Measurements from ENCODE around the gene ILF3. TPM values are rescaled to one million over a fixed set of nuclear protein-coding genes. Genes with fewer than 3 reads are reported as not detected.
A peak's percentile ranks its signal among the peaks of the same experiment; 100 is the strongest.

The ILF3 gene
- total RNA-seq, 1 experiment from 2014 or later: 430 TPM

DNA sequence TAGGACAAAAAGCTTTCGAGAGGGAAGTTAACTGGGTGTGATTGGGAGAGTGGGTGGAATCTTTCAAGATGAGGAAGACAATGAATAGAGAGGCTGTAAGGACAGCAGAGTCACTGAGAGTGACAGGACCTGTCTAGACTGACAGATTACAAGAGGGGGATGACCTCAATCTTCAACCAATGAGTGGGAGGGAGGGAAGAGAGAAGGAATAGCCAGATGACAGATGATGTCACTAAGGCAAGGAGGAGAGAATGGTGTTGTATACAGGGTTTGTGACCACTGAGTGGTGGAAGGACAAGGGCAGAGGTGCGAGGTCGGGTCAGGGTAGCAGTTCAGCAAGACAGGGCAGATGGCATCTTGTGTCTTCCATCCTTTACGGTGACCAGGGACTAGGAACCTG is 5.8 kb upstream of the ILF3 start:
- ATAC-seq (no peak), DNase-seq (ENCODE audit: low read depth, low spot score) (no peak)
- H3K4me3 ChIP-seq (replicated peaks in 1 of 2; ENCODE audit: low read depth in 1 of 2, low read length in 2 of 2): no peak overlapping the region
- H3K4me1 ChIP-seq (ENCODE audit: control insufficient read depth in 1 of 2, insufficient read depth in 2 of 2, low read length in 2 of 2): peaks cover 12 to 22% of the 10 kb centered on the region in 2 experiments; a peak in 3 of 4 replicates
- H3K4me2 ChIP-seq (ENCODE audit: low read length): no peak overlapping the region
- POLR2A ChIA-PET: no interaction called here
- H3K9ac ChIP-seq (ENCODE audit: low read length): no peak overlapping the region
- no peaks in the 10 kb centered on the region for H3K9me3 ChIP-seq (ENCODE audit: control insufficient read depth in 1 of 2, insufficient read depth in 1 of 2, low read depth in 1 of 2, low read length in 2 of 2)
- H3K27me3 ChIP-seq (ENCODE audit: insufficient read depth, low read length): no peaks in the 10 kb centered on the region
- CTCF ChIA-PET: interaction anchor here (0.9 to 5.7 kb wide), 2 partner anchors 67 to 231 kb away, joined by 5 to 114 read pairs; no protein-coding TSS in a partner anchor
- H2AFZ ChIP-seq (ENCODE audit: low read depth, low read length, poor library complexity, severe bottlenecking): no peak overlapping the region
- BruUV-seq (replicated peaks): no TSS peak
- H3K9me2 ChIP-seq (ENCODE audit: insufficient read depth): no peaks in the 10 kb centered on the region
- intact Hi-C loops (cut with micrococcal nuclease): no loop called here
- no peaks in the 10 kb centered on the region for H3K36me3 ChIP-seq (ENCODE audit: control insufficient read depth in 1 of 2, insufficient read depth in 2 of 2, low read length in 2 of 2)
- RAD21 ChIA-PET (ENCODE audit: low non-redundant PET in 1 of 2, low total read pairs in 2 of 2, uncharacterized antibody in 2 of 2, unreplicated experiment in 2 of 2): no interaction called here
- H4K20me1 ChIP-seq (ENCODE audit: insufficient read depth): no peaks in the 10 kb centered on the region
- H3K79me2 ChIP-seq (ENCODE audit: insufficient read depth, low read length): peaks cover 18% of the 10 kb centered on the region
- TF ChIP-seq CBX3 (IDR thresholded peaks at IDR 0.05; ENCODE audit: low read depth): no peak
- TF ChIP-seq TCF7L2 (IDR thresholded peaks at IDR 0.05; ENCODE audit: borderline replicate concordance, extremely low read depth, insufficient read depth, insufficient read length): no peak
- no peak for TF ChIP-seq POLR2AphosphoS5 (IDR thresholded peaks at IDR 0.05; ENCODE audit: low read depth, low read length)
- no peak overlapping the region for H3K27ac ChIP-seq (ENCODE audit: low read depth, low read length)

DNA sequence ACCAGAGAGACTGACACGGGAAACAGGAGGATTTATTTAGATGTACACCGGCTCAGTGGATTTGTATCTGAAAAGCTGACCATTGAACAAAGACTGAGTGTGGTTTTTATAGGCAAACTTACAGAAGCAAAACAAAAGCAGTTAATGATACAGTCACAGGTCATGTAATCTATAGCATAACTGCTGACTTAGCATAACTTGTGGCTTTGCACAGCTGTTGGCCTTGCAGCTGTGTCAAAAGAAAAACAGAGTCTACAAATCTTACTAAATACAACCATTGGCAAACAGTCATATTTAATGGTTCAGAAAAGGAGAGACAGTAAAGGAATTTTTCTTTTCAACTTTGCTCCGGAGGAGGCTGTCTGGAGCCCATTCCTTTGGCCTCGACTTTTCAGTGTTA is 2.3 kb upstream of the ILF3 start:
- intact Hi-C loops (cut with micrococcal nuclease): loop anchor here (5.0 kb wide), 2 partner anchors 45 to 85 kb away; partner anchors contain the start of genes CDKN2D and KRI1
- H4K20me1 ChIP-seq (ENCODE audit: insufficient read depth): peaks cover 14% of the 10 kb centered on the region; the same call in 1 of the 2 replicates
- 0 out of 2 replicates have a peak overlapping the region, but pooled peaks have one; percentile 94 for H3K27ac ChIP-seq (ENCODE audit: low read depth, low read length)
- H3K9ac ChIP-seq (ENCODE audit: low read length): peak overlapping the region; percentile 100
- H3K4me3 ChIP-seq (replicated peaks in 1 of 2; ENCODE audit: low read depth in 1 of 2, low read length in 2 of 2): peak overlapping the region in 1 of 2 experiments; percentile 80; a peak in 1 of 4 replicates
- DNase-seq (ENCODE audit: low read depth, low spot score) (no peak), ATAC-seq (no peak)
- H3K27me3 ChIP-seq (ENCODE audit: insufficient read depth, low read length): no peaks in the 10 kb centered on the region
- H3K4me2 ChIP-seq (ENCODE audit: low read length): peak overlapping the region; percentile 96
- BruUV-seq (replicated peaks): no TSS peak
- peaks cover 0 to 19% of the 10 kb centered on the region in 2 experiments; a peak in 3 of 4 replicates for H3K36me3 ChIP-seq (ENCODE audit: control insufficient read depth in 1 of 2, insufficient read depth in 2 of 2, low read length in 2 of 2)
- CTCF ChIA-PET: no interaction called here
- POLR2A ChIA-PET: no interaction called here
- TF ChIP-seq, protein P1, sequence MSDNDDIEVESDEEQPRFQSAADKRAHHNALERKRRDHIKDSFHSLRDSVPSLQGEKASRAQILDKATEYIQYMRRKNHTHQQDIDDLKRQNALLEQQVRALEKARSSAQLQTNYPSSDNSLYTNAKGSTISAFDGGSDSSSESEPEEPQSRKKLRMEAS (IDR thresholded peaks at IDR 0.05): no peak
- TF ChIP-seq, protein P2, sequence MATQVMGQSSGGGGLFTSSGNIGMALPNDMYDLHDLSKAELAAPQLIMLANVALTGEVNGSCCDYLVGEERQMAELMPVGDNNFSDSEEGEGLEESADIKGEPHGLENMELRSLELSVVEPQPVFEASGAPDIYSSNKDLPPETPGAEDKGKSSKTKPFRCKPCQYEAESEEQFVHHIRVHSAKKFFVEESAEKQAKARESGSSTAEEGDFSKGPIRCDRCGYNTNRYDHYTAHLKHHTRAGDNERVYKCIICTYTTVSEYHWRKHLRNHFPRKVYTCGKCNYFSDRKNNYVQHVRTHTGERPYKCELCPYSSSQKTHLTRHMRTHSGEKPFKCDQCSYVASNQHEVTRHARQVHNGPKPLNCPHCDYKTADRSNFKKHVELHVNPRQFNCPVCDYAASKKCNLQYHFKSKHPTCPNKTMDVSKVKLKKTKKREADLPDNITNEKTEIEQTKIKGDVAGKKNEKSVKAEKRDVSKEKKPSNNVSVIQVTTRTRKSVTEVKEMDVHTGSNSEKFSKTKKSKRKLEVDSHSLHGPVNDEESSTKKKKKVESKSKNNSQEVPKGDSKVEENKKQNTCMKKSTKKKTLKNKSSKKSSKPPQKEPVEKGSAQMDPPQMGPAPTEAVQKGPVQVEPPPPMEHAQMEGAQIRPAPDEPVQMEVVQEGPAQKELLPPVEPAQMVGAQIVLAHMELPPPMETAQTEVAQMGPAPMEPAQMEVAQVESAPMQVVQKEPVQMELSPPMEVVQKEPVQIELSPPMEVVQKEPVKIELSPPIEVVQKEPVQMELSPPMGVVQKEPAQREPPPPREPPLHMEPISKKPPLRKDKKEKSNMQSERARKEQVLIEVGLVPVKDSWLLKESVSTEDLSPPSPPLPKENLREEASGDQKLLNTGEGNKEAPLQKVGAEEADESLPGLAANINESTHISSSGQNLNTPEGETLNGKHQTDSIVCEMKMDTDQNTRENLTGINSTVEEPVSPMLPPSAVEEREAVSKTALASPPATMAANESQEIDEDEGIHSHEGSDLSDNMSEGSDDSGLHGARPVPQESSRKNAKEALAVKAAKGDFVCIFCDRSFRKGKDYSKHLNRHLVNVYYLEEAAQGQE (IDR thresholded peaks at IDR 0.05; ENCODE audit: low read depth): no peak
- TF ChIP-seq SIN3A (IDR thresholded peaks at IDR 0.05; ENCODE audit: low read depth): no peak
- TF ChIP-seq POLR2AphosphoS5 (IDR thresholded peaks at IDR 0.05; ENCODE audit: low read depth, low read length): peak; percentile 22; the same call in 1 of the 2 replicates
- TF ChIP-seq POLR2A (IDR thresholded peaks at IDR 0.05; ENCODE audit: borderline replicate concordance, extremely low read depth, insufficient read depth, insufficient read length): no peak
- no peak for TF ChIP-seq FOSL1 (IDR thresholded peaks at IDR 0.05; ENCODE audit: low read depth)
- no peak for TF ChIP-seq ELF1 (IDR thresholded peaks at IDR 0.05; ENCODE audit: borderline replicate concordance, low read depth)
- no peak for TF ChIP-seq ZFX (IDR thresholded peaks at IDR 0.05)
- H3K79me2 ChIP-seq (ENCODE audit: insufficient read depth, low read length): peaks cover 44% of the 10 kb centered on the region
- H3K9me3 ChIP-seq (ENCODE audit: control insufficient read depth in 1 of 2, insufficient read depth in 1 of 2, low read depth in 1 of 2, low read length in 2 of 2): no peaks in the 10 kb centered on the region
- RAD21 ChIA-PET (ENCODE audit: low non-redundant PET in 1 of 2, low total read pairs in 2 of 2, uncharacterized antibody in 2 of 2, unreplicated experiment in 2 of 2): no interaction called here
- H3K9me2 ChIP-seq (ENCODE audit: insufficient read depth): no peaks in the 10 kb centered on the region
- H3K4me1 ChIP-seq (ENCODE audit: control insufficient read depth in 1 of 2, insufficient read depth in 2 of 2, low read length in 2 of 2): peaks cover 11 to 23% of the 10 kb centered on the region in 2 experiments; a peak in 3 of 4 replicates
- no peak overlapping the region for H2AFZ ChIP-seq (ENCODE audit: low read depth, low read length, poor library complexity, severe bottlenecking)
